Large intestine (tissue), 12 donors: ENCODE measurements around the gene ZEB1. TPM values are rescaled to one million over a fixed set of nuclear protein-coding genes. Genes with fewer than 3 reads are reported as not detected.

ENCODE experiments used
- DNase-seq, 2 donors: peaks; one replicate each; pipeline versions ENCODE4 v3.0.0 to v3.0.0-alpha.2; 2013
- H3K27ac ChIP-seq: one replicate; pipeline ENCODE4 v1.5.1; 2013; ENCODE audit warnings: low read length
- H3K27me3 ChIP-seq: 2 replicates; pipeline ENCODE4 v1.6.1; 2013; ENCODE audit warnings: low read length; ENCODE audit not compliant: control insufficient read depth, insufficient read depth
- H3K36me3 ChIP-seq: 2 replicates; pipeline ENCODE4 v1.6.1; 2013; ENCODE audit warnings: low read length; ENCODE audit not compliant: control insufficient read depth, insufficient read depth
- H3K4me1 ChIP-seq: one replicate; pipeline ENCODE4 v1.6.1; 2013; ENCODE audit warnings: low read length; ENCODE audit not compliant: control insufficient read depth, insufficient read depth
- H3K4me3 ChIP-seq: one replicate; pipeline ENCODE4 v1.5.1; 2013; ENCODE audit warnings: low read length
- H3K9me3 ChIP-seq: one replicate; pipeline ENCODE4 v1.6.1; 2013; ENCODE audit warnings: mild to moderate bottlenecking, low read depth, low read length, moderate library complexity; ENCODE audit not compliant: control insufficient read depth
- WGBS: methylation state at CpG from one replicate; pipeline ENCODE4 v1.1.5; 2013; ENCODE audit warnings: low lambda C conversion rate; ENCODE audit not compliant: insufficient coverage; 5-methylcytosine and 5-hydroxymethylcytosine counted together
- long read RNA-seq, 11 donors: transcript quantifications; one replicate each; lab custom pipeline, GENCODE V29; 2026
- polyA plus RNA-seq: library from polyadenylated mRNA; unstranded; fragments of 120-200 nt; gene quantifications from one replicate; pipeline ENCODE4 v1.2.1, GENCODE V29; 2013

The ZEB1 gene
- polyA plus RNA-seq, result 25.1 TPM
- long read RNA-seq, donor 1, result 0 reads
- long read RNA-seq, donor 2, full-length matches to known transcripts, result 5 of 14 reads
- long read RNA-seq, donor 2, partial matches to known transcripts, result 9 of 14 reads
- long read RNA-seq, donor 2, other reads (novel, unspliced or antisense), result 0 of 14 reads
- long read RNA-seq, donor 3, result 0 reads
- long read RNA-seq, donor 4, result 0 reads
- long read RNA-seq, donor 5, full-length matches to known transcripts, result 2 of 10 reads
- long read RNA-seq, donor 5, partial matches to known transcripts, result 8 of 10 reads
- long read RNA-seq, donor 5, other reads (novel, unspliced or antisense), result 0 of 10 reads
- long read RNA-seq, donor 6, partial matches to known transcripts, result 22 of 25 reads
- long read RNA-seq, donor 6, other reads (novel, unspliced or antisense), result 0 of 25 reads
- long read RNA-seq, donor 7, partial matches to known transcripts, result 13 of 17 reads
- long read RNA-seq, donor 7, other reads (novel, unspliced or antisense), result 0 of 17 reads
- long read RNA-seq, donor 8, full-length matches to known transcripts, result 4 of 41 reads
- long read RNA-seq, donor 8, partial matches to known transcripts, result 37 of 41 reads
- long read RNA-seq, donor 8, other reads (novel, unspliced or antisense), result 0 of 41 reads
- long read RNA-seq, donor 9, partial matches to known transcripts, result 0 of 1 reads
- long read RNA-seq, donor 9, other reads (novel, unspliced or antisense), result 0 of 1 reads
- long read RNA-seq, donor 10, full-length matches to known transcripts, result 2 of 9 reads
- long read RNA-seq, donor 10, partial matches to known transcripts, result 7 of 9 reads
- long read RNA-seq, donor 10, other reads (novel, unspliced or antisense), result 0 of 9 reads
- long read RNA-seq, donor 11, partial matches to known transcripts, result 9 of 10 reads
- long read RNA-seq, donor 11, other reads (novel, unspliced or antisense), result 0 of 10 reads

- peak; percentile 78 to 90 for DNase-seq
- Histone ChIP-seq H3K4me3 (peak within 1 kb of the TSS; percentile 99), H3K27ac (peak within 1 kb of the TSS; percentile 75), H3K4me1 (peaks cover 5% of the 10 kb centered on the region), H3K36me3 (no peaks in the 10 kb centered on the region), H3K27me3 (peaks cover 23% of the 10 kb centered on the region), H3K9me3 (no peaks in the 10 kb centered on the region)
- WGBS, result no CpG with 5 or more reads among the region's 71 CpGs
Measured at GRCh38 chr10:31318854-31319601, at the start of gene ZEB1. TSS of gene ZEB1 (plus strand) at chr10:31319216. CDS start at chr10:31319235, 19 bp downstream.

- no peaks in the 10 kb centered on the region for H3K36me3 ChIP-seq
- no CpG with 5 or more reads among the region's 5 CpGs for WGBS
- H3K27ac ChIP-seq, result no peak overlapping the region
- no peaks in the 10 kb centered on the region for H3K27me3 ChIP-seq
- H3K4me3 ChIP-seq, result no peak overlapping the region
- no peak for DNase-seq
- no peaks in the 10 kb centered on the region for H3K4me1 ChIP-seq
- H3K9me3 ChIP-seq, result no peaks in the 10 kb centered on the region
Measured at GRCh38 chr10:31270954-31271353, 48.1 kb upstream of the ZEB1 start.

GRCh38 chr10:31272841-31273240 is 46.2 kb upstream of the ZEB1 start:
- no peaks in the 10 kb centered on the region for H3K27me3 ChIP-seq
- no peak overlapping the region for H3K27ac ChIP-seq
- no peaks in the 10 kb centered on the region for H3K9me3 ChIP-seq
- H3K4me1 ChIP-seq, result no peaks in the 10 kb centered on the region
- no peaks in the 10 kb centered on the region for H3K36me3 ChIP-seq
- no CpG with 5 or more reads among the region's 1 CpG for WGBS
- no peak overlapping the region for H3K4me3 ChIP-seq
- DNase-seq, result no peak

- Histone ChIP-seq H3K27me3 (no peaks in the 10 kb centered on the region), H3K4me1 (no peaks in the 10 kb centered on the region), H3K27ac (no peak overlapping the region), H3K9me3 (no peaks in the 10 kb centered on the region), H3K36me3 (no peaks in the 10 kb centered on the region), H3K4me3 (no peak overlapping the region)
- DNase-seq, result no peak
- 100% methylated on average over 2 of the region's 2 CpGs for WGBS
Measured at GRCh38 chr10:31273789-31274188, 45.2 kb upstream of the ZEB1 start.

- Histone ChIP-seq H3K27ac (no peak overlapping the region), H3K36me3 (no peaks in the 10 kb centered on the region), H3K27me3 (no peaks in the 10 kb centered on the region), H3K9me3 (no peaks in the 10 kb centered on the region), H3K4me3 (no peak overlapping the region), H3K4me1 (no peaks in the 10 kb centered on the region)
- 83% methylated on average over 2 of the region's 2 CpGs for WGBS
- no peak for DNase-seq
Measured at GRCh38 chr10:31274310-31274709, 44.7 kb upstream of the ZEB1 start.

GRCh38 chr10:31278279-31278941 is 40.6 kb upstream of the ZEB1 start:
- Histone ChIP-seq H3K4me1 (no peaks in the 10 kb centered on the region), H3K9me3 (no peaks in the 10 kb centered on the region), H3K4me3 (no peak overlapping the region), H3K36me3 (no peaks in the 10 kb centered on the region), H3K27ac (no peak overlapping the region), H3K27me3 (no peaks in the 10 kb centered on the region)
- WGBS, result 100% methylated on average over 2 of the region's 3 CpGs
- DNase-seq, result no peak

GRCh38 chr10:31280972-31281371 is 38.0 kb upstream of the ZEB1 start:
- Histone ChIP-seq H3K9me3 (no peaks in the 10 kb centered on the region), H3K27me3 (no peaks in the 10 kb centered on the region), H3K27ac (no peak overlapping the region), H3K4me3 (no peak overlapping the region), H3K4me1 (no peaks in the 10 kb centered on the region), H3K36me3 (no peaks in the 10 kb centered on the region)
- DNase-seq, result no peak
- 43% methylated on average over 1 of the region's 1 CpG for WGBS

GRCh38 chr10:31288001-31288400 is 31.0 kb upstream of the ZEB1 start:
- Histone ChIP-seq H3K4me1 (no peaks in the 10 kb centered on the region), H3K4me3 (no peak overlapping the region), H3K27me3 (no peaks in the 10 kb centered on the region), H3K9me3 (no peaks in the 10 kb centered on the region), H3K27ac (no peak overlapping the region), H3K36me3 (no peaks in the 10 kb centered on the region)
- no peak for DNase-seq

- Histone ChIP-seq H3K4me1 (no peaks in the 10 kb centered on the region), H3K9me3 (no peaks in the 10 kb centered on the region), H3K27ac (no peak overlapping the region), H3K4me3 (no peak overlapping the region), H3K27me3 (no peaks in the 10 kb centered on the region), H3K36me3 (no peaks in the 10 kb centered on the region)
- WGBS, result no CpG with 5 or more reads among the region's 1 CpG
- no peak for DNase-seq
Measured at GRCh38 chr10:31288962-31289361, 30.1 kb upstream of the ZEB1 start.

GRCh38 chr10:31290386-31290785 is 28.6 kb upstream of the ZEB1 start:
- Histone ChIP-seq H3K9me3 (no peaks in the 10 kb centered on the region), H3K27me3 (no peaks in the 10 kb centered on the region), H3K27ac (no peak overlapping the region), H3K36me3 (no peaks in the 10 kb centered on the region), H3K4me1 (no peaks in the 10 kb centered on the region), H3K4me3 (no peak overlapping the region)
- no peak for DNase-seq
- WGBS, result no CpG with 5 or more reads among the region's 3 CpGs
